Measurements from ENCODE around the gene ZSWIM5.
"Not testable (repeated sequence)": the region's sequence is repeated elsewhere in the genome, so short reads cannot be mapped to it uniquely, and the experiment has no call there.

GRCh38 chr1:45163111-45163510 is 43.3 kb downstream of the ZSWIM5 start:
- TF ChIP-seq CTCF, POLR2A (IDR thresholded peaks at IDR 0.05): not testable (repeated sequence)

Measured in tibial nerve (tissue), 3 donors.